Nucleus accumbens (tissue), 56 donors: ENCODE results near the gene MAST2.

Experiments
- DNase-seq, 56 donors: peaks; one replicate each; lab custom pipeline; 2025; lab: John Stamatoyannopoulos, UW

MAST2 gene

GRCh38 chr1:46084553-46085451 is 281.4 kb downstream of the MAST2 start:
- no peak for DNase-seq
